ENCODE results near the gene GRIA3.

Gene GRIA3

DNA sequence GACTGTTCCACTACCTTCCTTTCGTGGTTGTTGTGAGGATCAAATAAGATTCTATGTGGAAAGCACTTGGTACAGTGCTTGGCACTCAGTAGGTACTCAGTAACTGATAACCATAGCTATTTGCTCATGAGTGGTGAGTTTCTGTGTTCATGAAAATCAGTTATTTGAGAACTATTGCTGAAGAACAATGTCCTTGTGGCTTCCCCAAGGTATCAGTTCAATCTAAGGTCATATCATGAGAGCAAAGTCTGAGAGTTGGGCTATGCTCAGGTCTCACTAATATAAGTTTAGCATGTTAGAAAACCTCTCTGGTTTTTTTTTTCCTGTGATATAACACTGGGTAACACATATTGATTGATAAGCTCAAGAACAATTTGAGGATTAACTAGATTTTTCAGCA lies 147.8 kb downstream of the GRIA3 start:
- TF ChIP-seq, protein P1, sequence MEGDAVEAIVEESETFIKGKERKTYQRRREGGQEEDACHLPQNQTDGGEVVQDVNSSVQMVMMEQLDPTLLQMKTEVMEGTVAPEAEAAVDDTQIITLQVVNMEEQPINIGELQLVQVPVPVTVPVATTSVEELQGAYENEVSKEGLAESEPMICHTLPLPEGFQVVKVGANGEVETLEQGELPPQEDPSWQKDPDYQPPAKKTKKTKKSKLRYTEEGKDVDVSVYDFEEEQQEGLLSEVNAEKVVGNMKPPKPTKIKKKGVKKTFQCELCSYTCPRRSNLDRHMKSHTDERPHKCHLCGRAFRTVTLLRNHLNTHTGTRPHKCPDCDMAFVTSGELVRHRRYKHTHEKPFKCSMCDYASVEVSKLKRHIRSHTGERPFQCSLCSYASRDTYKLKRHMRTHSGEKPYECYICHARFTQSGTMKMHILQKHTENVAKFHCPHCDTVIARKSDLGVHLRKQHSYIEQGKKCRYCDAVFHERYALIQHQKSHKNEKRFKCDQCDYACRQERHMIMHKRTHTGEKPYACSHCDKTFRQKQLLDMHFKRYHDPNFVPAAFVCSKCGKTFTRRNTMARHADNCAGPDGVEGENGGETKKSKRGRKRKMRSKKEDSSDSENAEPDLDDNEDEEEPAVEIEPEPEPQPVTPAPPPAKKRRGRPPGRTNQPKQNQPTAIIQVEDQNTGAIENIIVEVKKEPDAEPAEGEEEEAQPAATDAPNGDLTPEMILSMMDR (IDR thresholded peaks at IDR 0.05), result no peak
- Histone ChIP-seq H3K4me3 (no peak overlapping the region), H3K27ac (no peak overlapping the region)
- DNase-seq (ENCODE audit: low spot score), result no peak

DNA sequence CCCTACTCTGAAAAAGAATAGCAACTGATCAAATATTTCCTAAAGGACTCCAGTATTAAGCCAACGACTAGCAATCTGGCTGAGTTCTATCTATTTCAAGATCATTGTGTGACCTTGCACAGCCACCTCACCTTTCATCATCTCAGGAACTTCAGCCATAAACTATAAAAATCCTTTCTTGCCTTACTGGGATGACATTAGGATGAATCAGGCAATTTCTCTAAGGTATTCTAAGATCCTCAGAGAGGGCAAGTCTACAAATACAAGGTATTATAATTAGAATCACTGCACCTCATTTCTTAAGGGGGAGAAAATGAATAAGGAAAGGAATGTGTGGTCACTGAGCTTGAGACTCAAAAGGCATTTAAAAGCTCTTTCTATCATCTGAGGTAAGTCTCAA lies 152.6 kb downstream of the GRIA3 start:
- DNase-seq (ENCODE audit: low spot score), result no peak
- Histone ChIP-seq H3K27ac (no peak overlapping the region), H3K4me3 (no peak overlapping the region)
- TF ChIP-seq, protein P1 (IDR thresholded peaks at IDR 0.05), result no peak

DNA sequence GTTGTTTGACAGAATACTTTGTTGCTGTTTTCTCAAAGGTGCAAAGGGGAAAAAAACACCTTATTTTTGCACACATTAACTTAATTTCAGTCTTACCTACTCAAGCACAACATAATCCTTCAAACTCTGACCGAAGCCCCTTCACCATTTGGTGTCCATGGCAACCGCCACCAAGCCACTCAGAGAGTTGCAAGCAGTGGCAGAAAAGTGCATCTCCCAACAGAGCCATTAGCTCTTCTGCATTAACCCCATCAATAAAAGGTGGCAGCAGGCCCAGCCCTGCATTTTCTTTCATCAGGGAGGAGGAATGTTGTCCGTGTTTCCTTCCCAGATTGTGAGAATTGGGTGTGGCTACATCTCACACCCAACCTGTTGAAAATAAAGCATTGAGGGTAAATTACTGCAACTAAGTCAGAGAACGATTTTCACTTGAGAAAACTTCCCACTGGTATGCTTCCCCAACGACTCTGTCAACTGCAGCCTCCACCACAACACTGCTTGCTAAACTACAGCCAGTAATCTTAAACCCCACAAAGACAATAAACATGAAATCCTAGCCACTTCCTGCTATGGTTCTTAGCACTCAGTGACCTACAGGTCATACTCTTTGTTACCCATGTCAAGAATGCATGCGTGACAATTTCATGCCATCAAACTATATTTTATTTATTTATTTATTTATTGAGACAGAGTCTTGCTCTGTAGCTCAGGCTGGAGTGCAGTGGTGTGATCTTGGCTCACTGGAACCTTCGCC lies 154.0 kb downstream of the GRIA3 start:
- no peak for DNase-seq (ENCODE audit: low spot score)
- TF ChIP-seq, protein P1 (IDR thresholded peaks at IDR 0.05), result no peak
- H3K4me3 ChIP-seq, result no peak overlapping the region
- H3K27ac ChIP-seq, result no peak overlapping the region

DNA sequence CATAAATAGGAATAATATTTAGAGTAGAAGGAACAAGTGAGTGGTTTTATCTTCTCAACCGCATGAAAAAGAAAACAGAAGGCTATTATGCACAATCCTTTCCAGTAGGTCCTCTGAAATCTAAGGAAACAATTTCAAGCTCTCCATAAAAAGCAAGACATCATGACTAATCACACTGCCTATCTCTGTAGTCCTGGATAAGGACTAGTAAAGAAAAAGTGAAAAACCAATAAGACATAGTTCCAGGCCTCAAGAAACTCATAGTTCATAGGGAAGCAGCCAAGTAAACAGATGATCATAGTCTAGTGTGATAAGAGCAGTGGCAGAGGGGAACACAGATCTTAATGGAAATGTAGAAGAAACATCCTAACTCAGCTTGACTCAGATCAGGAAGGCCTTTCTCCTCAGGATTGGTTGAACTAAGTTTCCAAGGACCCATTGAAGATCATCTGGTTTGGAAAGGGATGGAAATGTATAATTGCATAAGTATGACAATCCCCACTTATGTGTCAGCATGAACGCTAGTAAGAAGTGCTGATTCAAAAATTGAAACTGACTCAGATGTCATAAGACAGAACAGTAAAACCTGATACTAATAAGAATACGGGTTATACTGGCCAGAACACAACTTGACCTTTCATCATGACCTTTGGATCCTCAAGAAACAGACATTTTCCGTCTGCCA lies 155.3 kb downstream of the GRIA3 start:
- DNase-seq (ENCODE audit: low spot score), result no peak
- TF ChIP-seq, protein P1 (IDR thresholded peaks at IDR 0.05), result no peak
- H3K4me3 ChIP-seq, result no peak overlapping the region
- H3K27ac ChIP-seq, result no peak overlapping the region

DNA sequence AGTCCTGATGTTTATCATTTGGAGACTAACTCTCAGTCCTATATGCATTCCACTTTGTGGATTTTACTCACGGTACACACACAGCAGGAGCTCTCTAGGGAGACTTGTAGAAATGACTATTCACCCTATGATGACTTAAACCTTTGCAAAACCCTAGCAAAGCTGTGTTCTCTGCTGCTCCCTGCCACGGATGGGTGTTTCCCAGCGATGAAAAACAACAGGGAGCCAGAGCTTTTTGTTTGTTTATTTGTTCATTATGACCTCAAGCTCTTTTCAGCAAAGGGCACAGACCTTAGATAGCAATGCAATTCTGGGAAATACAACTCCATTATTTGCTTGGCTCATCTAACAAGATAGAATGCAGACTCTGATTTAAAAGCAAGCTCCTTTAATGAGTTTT lies 156.6 kb downstream of the GRIA3 start:
- no peak for DNase-seq (ENCODE audit: low spot score)
- H3K4me3 ChIP-seq, result no peak overlapping the region
- TF ChIP-seq, protein P1 (IDR thresholded peaks at IDR 0.05), result no peak
- no peak overlapping the region for H3K27ac ChIP-seq

DNA sequence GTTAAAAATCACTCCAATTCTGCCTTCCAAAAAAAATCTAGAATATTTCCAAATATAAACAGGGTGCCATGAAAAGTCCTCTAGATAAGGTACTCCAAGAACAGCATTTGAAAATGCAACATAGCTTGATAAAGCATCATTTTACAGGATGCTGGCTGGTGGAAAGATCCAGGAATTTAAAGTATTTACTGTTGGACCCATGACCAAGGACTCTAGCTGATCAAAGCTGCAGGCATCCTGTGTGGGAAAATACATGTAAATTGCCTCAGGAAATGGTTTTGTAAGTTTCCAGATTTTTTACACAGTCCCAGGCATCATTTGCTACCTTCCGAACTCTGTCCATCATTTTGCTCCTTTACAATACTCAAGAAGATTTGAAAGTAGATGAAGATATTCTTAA lies 164.4 kb downstream of the GRIA3 start:
- DNase-seq (ENCODE audit: low spot score), result no peak
- H3K4me3 ChIP-seq, result no peak overlapping the region
- H3K27ac ChIP-seq, result no peak overlapping the region
- TF ChIP-seq, protein P1 (IDR thresholded peaks at IDR 0.05), result no peak

DNA sequence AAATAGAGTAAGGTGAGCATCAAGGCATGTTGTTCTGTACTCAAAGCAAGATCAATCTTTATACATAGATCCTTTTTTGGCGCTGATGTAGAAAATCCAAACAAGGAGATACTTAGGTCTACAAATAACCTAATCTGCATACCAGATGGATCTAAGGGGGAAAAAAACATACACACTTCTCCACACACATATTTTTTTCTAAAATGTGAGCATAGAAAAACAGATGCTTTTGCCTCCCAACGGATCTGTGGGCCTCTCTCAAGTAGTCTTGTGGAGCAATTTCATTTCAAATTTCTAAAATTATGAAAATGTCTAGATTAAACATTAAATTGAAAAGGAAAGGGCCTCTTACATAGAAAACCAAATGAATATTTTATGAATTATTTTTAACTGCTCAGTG lies 166.1 kb downstream of the GRIA3 start:
- TF ChIP-seq, protein P1 (IDR thresholded peaks at IDR 0.05), result no peak
- DNase-seq (ENCODE audit: low spot score), result no peak
- Histone ChIP-seq H3K27ac (no peak overlapping the region), H3K4me3 (no peak overlapping the region)
